Measurements from ENCODE around the gene MAML1.
"Not testable (repeated sequence)": the region's sequence is repeated elsewhere in the genome, so short reads cannot be mapped to it uniquely, and the experiment has no call there.

The MAML1 gene, protein sequence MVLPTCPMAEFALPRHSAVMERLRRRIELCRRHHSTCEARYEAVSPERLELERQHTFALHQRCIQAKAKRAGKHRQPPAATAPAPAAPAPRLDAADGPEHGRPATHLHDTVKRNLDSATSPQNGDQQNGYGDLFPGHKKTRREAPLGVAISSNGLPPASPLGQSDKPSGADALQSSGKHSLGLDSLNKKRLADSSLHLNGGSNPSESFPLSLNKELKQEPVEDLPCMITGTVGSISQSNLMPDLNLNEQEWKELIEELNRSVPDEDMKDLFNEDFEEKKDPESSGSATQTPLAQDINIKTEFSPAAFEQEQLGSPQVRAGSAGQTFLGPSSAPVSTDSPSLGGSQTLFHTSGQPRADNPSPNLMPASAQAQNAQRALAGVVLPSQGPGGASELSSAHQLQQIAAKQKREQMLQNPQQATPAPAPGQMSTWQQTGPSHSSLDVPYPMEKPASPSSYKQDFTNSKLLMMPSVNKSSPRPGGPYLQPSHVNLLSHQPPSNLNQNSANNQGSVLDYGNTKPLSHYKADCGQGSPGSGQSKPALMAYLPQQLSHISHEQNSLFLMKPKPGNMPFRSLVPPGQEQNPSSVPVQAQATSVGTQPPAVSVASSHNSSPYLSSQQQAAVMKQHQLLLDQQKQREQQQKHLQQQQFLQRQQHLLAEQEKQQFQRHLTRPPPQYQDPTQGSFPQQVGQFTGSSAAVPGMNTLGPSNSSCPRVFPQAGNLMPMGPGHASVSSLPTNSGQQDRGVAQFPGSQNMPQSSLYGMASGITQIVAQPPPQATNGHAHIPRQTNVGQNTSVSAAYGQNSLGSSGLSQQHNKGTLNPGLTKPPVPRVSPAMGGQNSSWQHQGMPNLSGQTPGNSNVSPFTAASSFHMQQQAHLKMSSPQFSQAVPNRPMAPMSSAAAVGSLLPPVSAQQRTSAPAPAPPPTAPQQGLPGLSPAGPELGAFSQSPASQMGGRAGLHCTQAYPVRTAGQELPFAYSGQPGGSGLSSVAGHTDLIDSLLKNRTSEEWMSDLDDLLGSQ

DNA sequence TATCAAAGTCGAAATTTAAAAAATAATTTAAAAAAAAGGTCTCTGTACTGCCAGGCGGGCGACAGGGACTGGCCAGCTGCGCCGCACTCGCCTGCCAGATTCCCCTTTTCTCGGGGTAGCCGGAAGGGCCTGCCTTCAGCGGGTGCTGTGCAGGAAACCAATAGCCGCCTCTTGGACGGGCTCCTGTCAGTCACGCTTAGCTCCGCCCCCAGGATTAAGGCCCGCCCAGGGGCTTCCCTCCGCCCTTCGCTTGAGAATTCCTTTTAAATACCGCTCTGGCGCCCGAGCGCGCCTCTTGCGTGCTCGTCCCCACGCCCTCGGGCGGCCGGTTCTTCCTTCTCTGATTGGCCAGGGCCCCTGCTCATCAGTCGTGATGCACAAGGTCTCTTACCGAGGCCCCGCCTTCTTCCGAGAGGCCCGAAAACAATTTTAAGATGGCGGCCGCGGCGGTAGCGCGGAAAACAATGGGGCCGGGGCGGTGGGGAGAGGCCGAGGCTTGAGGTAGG is at the start of gene MAML1:
Gene MAML1 (plus strand): TSS at position 411 of the 506 bp plus-strand sequence. CDS start 291 bp downstream, outside the sequence.
- peak; percentile 98 to 99 (median 99) for DNase-seq (ENCODE audit: low read depth in 2 of 3, low spot score in 1 of 3)

DNA sequence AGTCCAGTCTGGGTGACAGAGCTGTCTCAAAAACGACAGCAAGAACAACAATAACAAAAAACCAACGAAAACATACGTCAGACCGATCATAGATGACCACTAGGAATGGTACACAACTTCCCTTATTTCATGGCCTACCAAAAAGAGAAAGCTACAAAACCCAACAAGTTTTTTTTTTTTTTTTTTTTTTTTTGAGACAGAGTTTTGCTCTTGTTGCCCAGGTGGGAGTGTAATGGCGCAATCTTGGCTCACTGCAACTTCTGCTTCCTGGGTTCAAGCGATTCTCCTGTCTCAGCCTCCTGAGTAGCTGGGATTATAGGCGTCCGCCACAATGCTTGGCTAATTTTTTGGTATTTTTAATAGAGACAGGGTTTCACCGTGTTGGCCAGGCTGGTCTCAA is 43.4 kb upstream of the MAML1 start:
- not testable (repeated sequence) for DNase-seq (ENCODE audit: low read depth in 2 of 3, low spot score in 1 of 3)

DNA sequence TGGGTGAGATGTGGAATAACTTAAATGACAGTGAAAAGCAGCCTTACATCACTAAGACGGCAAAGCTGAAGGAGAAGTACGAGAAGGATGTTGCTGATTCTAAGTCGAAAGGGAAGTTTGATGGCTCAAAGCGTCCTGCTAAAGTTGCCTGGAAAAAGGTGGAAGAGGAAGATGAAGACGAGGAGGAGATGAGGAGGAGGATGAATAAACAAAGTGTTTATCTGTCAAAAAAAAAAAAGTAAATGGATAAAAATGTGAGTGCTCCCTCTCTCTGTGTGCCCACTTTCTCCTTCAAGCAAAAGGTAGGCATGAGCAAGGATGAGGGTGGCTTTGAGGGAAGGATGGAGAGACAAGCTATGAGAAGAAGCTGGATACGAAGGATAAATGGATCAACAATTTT is 38.1 kb upstream of the MAML1 start:
- no peak for DNase-seq (ENCODE audit: low read depth in 2 of 3, low spot score in 1 of 3)

DNA sequence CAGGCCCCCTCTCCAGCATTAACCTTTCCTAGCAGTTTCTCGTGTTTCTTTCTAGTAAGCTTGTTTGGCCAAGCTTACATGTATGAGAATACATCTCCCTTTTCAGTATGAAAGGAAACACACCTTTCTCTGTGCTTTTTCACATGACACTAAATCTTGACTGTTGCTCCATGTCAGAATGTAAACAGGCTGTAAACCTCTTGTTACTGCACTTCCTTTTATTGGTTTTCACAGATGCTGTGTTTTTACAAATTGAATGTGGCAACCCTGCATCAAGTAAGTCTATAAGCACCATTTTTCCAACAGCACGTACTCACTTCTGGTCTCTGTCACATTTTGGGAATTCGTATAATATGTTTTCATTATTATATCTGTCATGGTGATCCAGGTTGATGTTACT is 36.0 kb upstream of the MAML1 start:
- no peak for DNase-seq (ENCODE audit: low read depth in 2 of 3, low spot score in 1 of 3)

DNA sequence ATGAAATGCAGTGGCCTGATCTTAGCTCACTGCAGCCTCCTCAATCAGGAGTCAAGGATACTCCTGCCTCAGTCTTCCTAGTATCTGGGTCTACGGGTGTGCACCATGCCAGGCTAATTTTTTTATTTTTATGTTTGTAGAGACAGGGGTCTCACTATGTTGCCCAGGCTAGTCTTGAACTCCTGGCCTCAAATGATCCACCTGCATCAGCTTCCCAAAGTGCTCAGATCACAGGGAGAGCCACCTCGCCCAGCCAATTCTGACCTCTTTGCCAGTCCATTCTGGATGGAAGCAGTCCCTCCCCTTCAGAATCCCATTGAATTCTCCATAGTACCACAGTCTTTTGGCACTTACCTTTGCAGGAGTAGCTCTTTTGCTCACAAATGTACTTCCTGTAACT is 35.5 kb upstream of the MAML1 start:
- DNase-seq (ENCODE audit: low read depth in 2 of 3, low spot score in 1 of 3), result no peak

DNA sequence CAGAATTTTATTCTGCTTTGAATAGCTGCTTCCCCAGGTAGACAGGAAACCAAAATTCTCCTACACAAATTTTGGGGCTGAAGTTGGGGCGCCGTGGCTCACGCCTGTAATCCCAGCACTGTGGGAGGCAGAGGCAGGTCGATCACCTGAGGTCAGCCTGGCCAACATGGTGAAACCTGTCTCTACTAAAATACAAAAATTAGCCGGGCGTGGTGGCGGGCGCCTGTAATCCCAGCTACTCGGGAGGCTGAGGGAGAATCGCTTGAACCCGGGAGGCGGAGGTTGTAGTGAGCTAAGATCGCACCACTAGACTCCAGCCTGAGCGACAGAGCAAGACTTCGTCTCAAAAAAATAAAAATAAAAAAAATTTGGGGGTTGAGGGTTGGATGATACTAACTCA is 35.1 kb upstream of the MAML1 start:
- not testable (repeated sequence) for DNase-seq (ENCODE audit: low read depth in 2 of 3, low spot score in 1 of 3)

DNA sequence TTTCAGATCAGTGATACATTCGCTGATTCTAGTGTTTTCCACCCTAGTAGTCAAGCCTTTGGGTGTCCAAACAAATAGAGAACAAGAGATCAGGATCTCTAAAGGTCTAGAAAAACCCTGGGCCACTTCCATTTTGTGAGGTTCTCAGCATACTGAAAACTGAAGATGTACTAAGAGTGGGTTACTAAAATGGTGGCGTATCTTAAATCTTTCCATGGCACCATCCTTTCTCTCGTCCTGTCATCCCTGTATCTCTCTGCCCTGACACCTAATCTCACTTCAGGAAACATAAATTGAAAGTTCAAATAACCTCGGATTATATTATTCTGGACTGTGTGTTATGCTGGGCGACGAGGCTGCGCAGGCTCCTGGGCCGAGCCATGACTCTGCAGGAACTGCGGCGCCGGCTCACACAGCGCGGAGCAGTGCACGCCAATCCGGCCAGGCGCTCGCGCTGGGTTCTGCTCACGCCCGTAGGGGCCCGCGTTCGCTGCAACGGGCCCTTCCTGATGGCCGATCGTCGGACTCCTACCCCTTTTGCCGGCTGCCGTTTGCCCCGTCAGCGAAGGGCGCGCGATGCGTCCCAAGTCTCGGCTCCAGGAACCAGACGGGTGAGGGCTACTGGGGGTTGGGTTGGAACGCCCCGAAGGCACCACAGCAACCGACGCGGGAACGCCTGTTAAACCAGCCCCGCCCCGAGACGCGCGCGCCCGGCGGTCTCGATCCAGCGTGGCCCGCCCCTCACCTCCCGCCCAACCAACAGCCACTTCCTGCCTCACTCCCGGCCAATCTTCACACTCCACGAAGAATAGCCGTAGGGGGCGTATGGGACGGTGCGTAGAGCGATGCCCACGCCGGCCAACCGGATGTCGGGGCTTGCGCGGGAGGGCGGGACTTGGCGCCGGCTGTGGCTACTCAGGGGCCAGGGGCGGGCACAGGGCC is 34.4 kb upstream of the MAML1 start:
- peak; percentile 97 to 99 (median 99) for DNase-seq (ENCODE audit: low read depth in 2 of 3, low spot score in 1 of 3)

DNA sequence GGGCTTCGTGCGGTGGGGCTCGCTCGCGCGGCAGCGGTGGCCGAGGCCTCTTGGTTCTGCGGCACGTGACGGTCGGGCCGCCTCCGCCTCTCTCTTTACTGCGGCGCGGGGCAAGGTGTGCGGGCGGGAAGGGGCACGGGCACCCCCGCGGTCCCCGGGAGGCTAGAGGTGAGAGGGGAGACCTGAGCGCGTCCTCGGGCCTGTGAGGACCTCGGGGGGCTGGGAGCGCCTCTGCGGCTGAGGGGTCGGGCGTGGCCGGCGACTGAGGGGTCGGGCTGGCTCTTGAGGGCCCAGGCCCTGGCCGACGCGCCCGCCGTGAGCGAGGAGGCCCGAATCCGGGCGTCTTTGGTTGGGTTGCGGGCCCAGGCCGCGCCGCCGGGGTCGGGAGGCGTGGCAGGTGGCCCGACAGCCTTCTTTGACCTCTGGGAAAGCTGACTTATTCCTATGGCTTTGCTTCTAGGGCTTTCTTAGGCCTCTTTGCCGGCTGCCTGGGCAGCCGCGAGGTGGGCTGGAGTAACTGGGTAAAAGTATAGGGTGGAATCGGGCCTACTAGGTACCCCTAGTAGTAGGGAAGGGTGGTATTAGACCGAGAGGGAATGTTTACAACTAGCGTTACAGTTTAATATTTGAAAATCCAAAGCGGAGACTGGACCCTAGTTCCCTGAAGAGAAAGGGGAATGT is 33.5 kb upstream of the MAML1 start, which contains the start of gene CANX:
Gene CANX (plus strand): TSS at position 33 of the 681 bp plus-strand sequence. CDS start 6,715 bp downstream, outside the sequence.
- DNase-seq (ENCODE audit: low read depth in 2 of 3, low spot score in 1 of 3), result no peak

DNA sequence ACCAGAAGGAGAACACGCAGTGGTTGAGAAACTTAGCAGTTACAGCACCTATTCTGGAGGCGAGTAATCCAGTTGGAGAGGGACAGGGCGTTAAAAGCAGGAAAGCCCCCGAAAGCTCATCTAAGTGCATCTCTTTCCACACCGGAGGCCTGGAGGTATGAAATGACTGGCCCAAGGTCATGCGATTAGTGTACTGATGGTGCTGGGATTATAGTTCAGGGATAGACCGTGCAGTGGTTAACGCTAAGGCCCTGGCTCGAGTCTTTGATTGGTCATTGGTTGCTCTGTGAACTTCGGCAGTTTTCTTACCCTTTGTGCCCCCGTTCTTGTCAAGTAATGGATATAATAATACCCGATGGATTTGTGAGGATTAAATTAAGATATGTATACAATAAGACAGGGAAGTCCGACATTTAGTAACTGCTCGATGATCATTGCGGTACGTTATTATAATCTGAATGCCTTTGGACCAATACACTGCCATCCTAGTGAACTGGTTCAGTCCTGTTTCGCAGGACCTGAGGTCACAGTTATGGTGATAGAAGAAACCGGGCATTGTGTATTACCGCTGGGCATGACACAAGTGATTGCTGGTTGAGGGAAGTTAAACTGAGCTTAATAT is 32.9 kb upstream of the MAML1 start:
- peak; percentile 21 to 49 (median 25) for DNase-seq (ENCODE audit: low read depth in 2 of 3, low spot score in 1 of 3)

DNA sequence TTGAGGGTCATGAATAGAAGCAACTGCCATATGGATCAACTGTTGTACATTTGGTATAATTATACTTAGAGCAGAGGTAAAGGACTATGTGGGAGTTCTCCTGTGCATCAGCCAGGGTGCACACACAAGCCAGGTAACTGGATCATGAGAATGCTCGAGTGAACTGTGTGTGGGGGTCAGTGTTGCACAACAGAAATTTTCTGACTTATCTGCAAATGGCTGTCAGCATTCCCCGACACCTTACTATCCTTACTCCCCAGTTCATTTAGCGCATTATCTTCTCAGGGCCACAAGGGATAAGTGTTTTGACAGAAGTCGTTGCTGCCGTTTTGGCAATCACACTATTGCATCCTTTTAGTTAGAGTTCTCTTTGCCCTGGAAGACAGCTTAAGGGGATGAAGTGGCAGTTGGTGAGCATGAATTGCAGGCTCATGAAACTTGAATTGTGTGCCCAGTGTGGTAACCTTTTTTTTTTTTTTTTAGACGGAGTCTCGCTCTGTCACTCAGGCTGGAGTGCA is 32.2 kb upstream of the MAML1 start:
- no peak for DNase-seq (ENCODE audit: low read depth in 2 of 3, low spot score in 1 of 3)

DNA sequence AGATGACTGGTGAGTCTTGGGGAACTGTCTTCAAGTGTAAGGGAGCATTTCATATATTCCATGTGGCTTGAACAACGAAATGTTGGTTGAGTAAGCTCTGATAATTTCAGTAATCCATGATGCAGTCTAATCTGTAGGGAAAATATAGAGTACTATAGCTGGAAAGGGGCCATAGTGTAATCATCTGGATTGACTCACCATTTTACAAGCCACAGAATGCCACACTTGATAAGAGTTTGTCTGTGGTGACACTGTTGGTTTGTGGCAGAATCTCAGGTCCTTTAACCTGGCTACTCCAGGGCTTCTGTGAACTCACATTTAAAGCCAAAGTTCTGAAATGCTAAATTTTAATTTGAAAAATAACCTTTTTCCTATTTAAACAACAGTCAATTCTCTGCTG is 16.3 kb upstream of the MAML1 start:
- no peak for DNase-seq (ENCODE audit: low read depth in 2 of 3, low spot score in 1 of 3)

DNA sequence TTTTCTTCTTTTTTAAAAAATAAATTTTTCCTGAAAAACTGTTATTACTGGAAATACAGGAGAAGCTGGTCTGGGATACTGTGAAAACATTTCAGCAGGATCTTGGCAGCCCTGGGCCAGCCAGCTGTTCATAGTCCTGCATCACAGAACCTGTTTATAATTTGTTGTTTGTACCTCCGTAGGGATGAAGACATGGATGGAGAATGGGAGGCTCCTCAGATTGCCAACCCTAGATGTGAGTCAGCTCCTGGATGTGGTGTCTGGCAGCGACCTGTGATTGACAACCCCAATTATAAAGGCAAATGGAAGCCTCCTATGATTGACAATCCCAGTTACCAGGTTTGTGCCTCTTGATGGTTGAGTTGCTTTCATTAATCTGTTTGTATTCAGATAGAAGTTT is 12.4 kb upstream of the MAML1 start:
- no peak for DNase-seq (ENCODE audit: low read depth in 2 of 3, low spot score in 1 of 3)

DNA sequence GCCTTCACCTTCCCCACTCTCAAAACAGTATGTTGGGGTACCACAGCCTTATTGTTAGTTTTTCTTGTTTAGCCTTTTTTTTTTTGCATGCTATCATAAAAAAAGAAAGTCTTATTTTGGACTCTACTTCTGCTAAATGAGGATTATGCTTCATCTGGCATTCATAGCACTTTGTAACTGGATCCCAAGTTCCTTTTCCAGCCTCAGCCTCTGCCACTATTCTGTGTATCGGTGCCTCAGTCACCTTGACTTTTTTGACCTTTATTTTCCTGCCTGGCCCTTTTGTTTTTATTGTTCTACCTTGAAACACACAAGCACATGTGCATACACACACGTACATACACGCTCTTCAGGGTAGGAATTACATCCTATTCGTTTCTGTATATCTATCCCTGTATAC is 8.5 kb upstream of the MAML1 start:
- no peak for DNase-seq (ENCODE audit: low read depth in 2 of 3, low spot score in 1 of 3)

DNA sequence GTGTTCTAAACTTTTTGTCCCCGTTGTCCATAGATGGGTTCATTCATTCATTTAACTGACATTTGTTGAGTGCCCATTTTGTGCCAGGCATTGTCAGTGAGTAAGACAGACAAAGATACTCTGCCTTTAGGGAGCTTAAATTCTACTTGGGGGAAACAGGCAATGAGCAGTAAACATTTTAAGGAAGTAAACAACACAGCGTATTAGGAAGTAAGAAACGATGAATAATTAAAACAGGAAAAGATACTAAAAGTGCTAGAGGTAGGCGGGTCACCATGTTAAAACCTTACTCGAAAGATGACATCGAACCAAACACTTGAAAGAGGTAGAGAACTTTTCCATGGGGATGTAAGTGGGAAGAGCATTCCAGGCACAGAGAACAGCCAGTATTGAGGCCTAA is 5.5 kb upstream of the MAML1 start:
- no peak for DNase-seq (ENCODE audit: low read depth in 2 of 3, low spot score in 1 of 3)

DNA sequence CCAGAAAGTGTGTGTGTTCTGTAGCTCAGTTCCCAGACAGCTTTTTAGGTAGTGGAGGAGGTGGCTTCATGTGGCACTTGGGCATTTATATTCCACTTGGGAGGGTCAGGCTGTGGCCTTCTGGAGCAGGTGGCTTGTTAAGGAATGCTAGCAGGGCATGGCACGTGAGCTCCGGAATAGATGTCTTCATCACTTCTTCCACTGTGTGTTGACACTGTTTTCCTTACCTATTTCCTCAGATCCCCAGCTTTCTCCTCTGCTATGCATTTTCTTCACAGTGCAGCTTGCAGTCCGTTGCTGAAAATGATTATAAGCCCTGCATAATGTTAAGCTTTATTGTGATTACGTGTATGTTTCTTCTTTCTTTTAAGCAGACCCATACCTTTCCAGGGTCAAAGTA is 3.3 kb upstream of the MAML1 start:
- DNase-seq (ENCODE audit: low read depth in 2 of 3, low spot score in 1 of 3), result no peak

DNA sequence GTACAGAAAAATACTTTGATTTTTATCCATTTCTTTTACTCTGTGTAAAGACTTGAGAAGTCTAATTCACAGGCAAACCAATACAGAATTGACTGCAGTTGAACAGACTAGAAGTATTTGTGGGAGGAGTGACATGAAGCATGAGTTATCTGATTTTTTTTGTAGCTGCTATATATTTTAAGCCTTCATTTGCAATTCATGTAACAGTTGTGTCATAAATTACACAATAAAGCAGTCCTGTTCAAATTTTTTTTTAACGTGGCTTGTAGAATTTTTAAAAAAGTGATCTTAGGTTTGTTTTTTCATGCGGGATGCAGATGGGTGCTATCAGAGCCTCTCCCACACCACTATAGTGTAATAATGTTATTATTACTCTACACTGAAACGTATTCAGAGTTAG is 2.9 kb upstream of the MAML1 start:
- no peak for DNase-seq (ENCODE audit: low read depth in 2 of 3, low spot score in 1 of 3)

DNA sequence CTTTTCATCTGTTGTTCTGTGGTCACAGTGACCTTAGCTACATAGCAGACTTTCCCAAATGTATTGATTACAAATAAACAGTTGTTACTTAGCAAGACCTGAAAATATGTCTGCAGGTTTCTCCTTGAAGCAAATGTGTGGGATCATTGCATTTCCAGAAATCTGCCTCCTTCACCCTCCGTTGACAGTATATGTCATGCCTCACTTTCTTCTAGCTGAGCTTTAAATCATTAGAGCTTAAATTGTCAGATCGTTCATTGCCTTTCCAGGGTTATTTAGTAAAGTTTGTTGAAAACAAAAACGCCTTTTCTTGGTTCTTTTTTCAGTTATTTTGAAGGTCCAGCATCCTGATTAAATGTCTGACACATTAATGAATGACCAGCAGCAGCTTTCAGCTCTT is 2.3 kb upstream of the MAML1 start:
- DNase-seq (ENCODE audit: low read depth in 2 of 3, low spot score in 1 of 3), result no peak

DNA sequence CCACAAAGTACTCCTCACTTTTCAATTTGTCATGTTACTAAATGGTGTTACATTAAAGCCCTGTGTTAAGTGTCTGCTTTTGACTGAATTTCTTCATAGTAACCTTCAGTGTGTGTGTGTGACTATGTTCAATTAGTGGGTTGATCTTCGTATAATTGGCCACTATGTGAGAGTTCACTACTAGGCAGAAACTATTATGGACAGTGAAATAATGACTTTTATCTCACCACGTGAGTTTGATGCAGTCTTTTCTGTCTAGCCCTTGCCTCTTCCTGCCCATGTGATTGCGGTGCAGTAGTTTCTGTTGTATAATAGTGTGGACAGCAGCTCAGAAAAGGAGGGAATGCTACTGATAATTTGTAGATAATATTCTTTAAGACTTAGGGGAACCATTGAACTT is 1.8 kb upstream of the MAML1 start:
- DNase-seq (ENCODE audit: low read depth in 2 of 3, low spot score in 1 of 3), result no peak

DNA sequence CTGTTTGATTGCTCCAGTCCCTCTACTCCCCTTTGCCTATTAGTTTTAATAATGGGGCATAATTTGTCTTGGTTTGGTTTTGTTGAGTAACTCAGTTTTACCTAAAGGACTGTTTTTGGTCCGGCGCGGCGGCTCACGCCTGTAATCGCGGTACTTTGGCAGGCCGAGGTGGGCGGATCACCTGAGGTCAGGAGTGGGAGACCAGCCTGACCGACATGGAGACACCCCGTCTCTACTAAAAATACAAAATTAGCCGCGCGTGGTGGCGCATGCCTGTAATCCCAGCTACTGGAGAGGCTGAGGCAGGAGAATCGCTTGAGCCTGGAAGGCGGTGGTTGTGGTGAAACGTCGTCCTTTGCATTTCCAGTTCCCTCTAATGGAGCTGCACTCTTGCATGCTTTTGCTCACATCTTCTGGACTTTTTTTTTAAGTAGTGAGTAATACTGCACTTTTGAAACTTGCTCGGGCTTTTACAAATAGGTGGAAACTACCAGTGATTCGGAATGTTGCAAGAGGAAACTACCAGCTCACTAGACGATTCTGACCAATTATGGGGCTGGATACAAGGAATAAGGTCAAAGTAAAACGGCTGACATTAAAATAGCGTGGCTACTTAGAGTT is 721 bp upstream of the MAML1 start:
- DNase-seq (ENCODE audit: low read depth in 2 of 3, low spot score in 1 of 3), result peak in 2 of 3 donors; percentile 8 to 25

Data from stimulated activated CD4-positive, alpha-beta T cell treated with anti-CD3 and anti-CD28 coated beads, Interleukin-12 subunit alpha, Interleukin-12 subunit beta, amount 100 ng/mL, for 48 hours (primary cell).